WI38 (cell line): ENCODE measurements around the gene FOXN1.
A peak's percentile ranks its signal among the peaks of the same experiment; 100 is the strongest.
"Not testable (repeated sequence)": the region's sequence is repeated elsewhere in the genome, so short reads cannot be mapped to it uniquely, and the experiment has no call there.

Experiments used
- H3K4me3 ChIP-seq: 2 replicates; pipeline ENCODE4 v1.5.1; 2011; ENCODE audit warnings: low read depth, mild to moderate bottlenecking, control low read depth, low read length
- CTCF ChIP-seq: IDR thresholded peaks from 2 replicates; pipeline ENCODE4 v1.5.1; 2012; ENCODE audit warnings: low read depth, mild to moderate bottlenecking, control low read depth, low read length

FOXN1 gene

DNA sequence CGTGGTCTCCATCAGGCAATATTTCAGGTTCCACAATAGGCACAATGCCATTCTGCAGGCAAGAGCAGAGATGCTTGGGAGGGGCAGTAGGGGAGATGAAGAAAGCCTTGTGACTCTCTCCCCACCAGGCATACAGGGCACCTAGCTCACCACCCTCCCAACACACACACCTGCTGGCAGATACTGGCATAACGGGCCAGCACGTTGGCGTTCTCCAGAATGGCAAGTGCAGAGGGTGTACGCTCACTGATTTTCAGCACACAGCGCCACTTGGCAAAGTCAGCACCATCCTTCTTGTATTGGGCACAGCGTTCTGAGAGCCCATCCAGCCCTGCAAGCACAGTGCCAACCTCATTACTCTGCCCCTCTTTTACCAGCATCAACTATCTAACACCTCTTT is 68.4 kb downstream of the FOXN1 start:
- H3K4me3 ChIP-seq, result no peak overlapping the region
- no peak for TF ChIP-seq CTCF

- H3K4me3 ChIP-seq, result no peak overlapping the region
- no peak for TF ChIP-seq CTCF
Measured at GRCh38 chr17:28575126-28575795, 69.1 kb downstream of the FOXN1 start.

DNA sequence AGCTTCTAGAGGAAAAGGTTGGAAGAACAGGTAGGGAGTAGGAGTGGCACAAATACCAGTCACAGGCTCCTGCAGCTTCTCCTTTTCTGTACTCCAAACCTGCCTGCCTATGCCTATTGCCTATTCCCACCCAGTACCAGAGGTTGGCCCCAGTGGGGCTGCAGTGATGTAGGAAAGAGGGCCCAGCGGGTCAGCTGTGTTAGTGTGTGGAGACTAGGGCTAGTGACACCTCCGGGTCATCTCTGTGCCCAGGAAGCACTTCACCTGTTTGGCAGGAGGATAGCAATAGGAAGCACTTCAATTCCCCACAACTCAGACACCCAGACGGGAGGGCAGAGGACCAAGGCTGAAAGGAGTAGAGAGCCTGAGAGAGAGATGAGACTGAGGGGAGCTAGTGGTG is 69.9 kb downstream of the FOXN1 start:
- not testable (repeated sequence) for H3K4me3 ChIP-seq

DNA sequence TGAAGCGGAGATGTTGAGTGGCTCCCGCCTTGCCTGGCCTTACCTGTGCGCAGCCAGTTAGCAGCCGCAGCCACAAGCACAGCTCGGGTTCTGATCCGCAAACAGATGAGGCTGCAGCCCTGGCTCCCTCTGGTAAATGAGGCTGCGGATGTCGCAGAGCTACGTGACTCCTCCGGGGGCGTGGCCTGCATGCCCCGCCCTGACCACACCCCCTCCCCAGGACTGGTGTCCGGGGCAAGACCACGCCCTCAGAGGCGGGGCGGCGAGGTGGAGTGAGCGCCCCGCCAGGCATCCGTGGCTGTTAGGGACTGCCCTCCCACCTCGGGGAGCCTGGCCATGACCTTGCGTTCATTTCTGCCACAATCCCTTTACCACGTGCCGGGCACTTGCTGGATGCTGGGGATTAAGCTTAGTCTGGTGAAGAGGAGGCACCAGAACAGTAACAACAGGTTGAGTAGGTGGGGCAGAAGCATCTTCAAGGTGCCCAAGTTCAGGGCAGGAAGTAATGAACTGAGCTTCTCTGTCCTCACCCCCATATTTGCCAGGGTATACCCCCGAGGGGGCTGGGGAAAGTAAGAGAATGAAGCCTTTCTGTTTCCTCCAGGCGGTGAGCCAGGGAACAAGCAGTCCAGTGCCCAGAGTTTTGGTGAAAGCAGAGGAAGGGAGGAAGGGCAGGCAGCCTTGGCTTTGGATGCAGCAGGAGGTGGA is 70.8 kb downstream of the FOXN1 start, which contains the start of gene ALDOC:
ALDOC (minus strand) TSS at position 138 of the 708 bp plus-strand sequence. CDS start 1,363 bp downstream, outside the sequence.
- no peak for TF ChIP-seq CTCF
- peak within 1 kb of the TSS; percentile 40 for H3K4me3 ChIP-seq

- no peak overlapping the region for H3K4me3 ChIP-seq
- no peak for TF ChIP-seq CTCF
Measured at GRCh38 chr17:28577466-28577824, 71.3 kb downstream of the FOXN1 start.

GRCh38 chr17:28578246-28579195 is 72.4 kb downstream of the FOXN1 start:
- H3K4me3 ChIP-seq, result no peak overlapping the region
- no peak for TF ChIP-seq CTCF

DNA sequence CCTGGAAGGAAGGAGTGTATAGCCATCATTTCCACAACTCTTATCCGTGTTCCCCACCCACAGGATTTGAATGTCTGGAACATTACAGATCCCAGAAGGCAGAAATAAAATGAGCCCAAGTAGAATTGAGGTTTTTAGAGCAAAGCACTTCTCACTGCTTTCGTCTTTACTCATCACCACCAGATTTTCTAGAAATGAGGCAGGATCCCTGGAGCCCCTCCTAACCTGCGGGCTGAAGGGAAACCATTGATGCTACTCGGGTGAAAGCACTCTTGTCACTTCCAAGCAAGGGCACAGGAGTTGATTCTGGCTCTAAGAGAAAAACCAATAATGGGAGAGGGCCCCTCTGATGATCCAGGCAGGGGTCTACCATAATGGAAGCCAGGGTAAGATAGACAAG is 73.4 kb downstream of the FOXN1 start:
- TF ChIP-seq CTCF, result no peak

More for the DNA sequence above, 73.4 kb downstream of the FOXN1 start:
- H3K4me3 ChIP-seq, result no peak overlapping the region
